ENCODE data around the gene CA5A. TPM values are rescaled to one million over a fixed set of nuclear protein-coding genes. Genes with fewer than 3 reads are reported as not detected.
"Not testable (repeated sequence)": the region's sequence is repeated elsewhere in the genome, so short reads cannot be mapped to it uniquely, and the experiment has no call there.

The CA5A gene
- not detected for total RNA-seq

GRCh38 chr16:87936375-87937230, at the start of gene CA5A:
Gene CA5A, minus strand, starts transcription at chr16:87936529. Its CDS starts 79 bp downstream, at chr16:87936450.
- DNase-seq (ENCODE audit: low spot score) (no peak), ATAC-seq (no peak)
- intact Hi-C loops (cut with DNase I) = no loop called here

GRCh38 chr16:87985493-87985892, 49.2 kb upstream of the CA5A start:
- intact Hi-C loops (cut with DNase I); ATAC-seq; DNase-seq (ENCODE audit: low spot score): not testable (repeated sequence)

- no peak for DNase-seq (ENCODE audit: low spot score)
- no peak for ATAC-seq
- intact Hi-C loops (cut with DNase I) = no loop called here
These were observed 48.4 kb upstream of the CA5A start for GRCh38 chr16:87984632-87985267.

GRCh38 chr16:87984180-87984579, 47.9 kb upstream of the CA5A start:
- intact Hi-C loops (cut with DNase I); DNase-seq (ENCODE audit: low spot score): not testable (repeated sequence)
- ATAC-seq = peak; percentile 10

- intact Hi-C loops (cut with DNase I); DNase-seq (ENCODE audit: low spot score): not testable (repeated sequence)
- peak; percentile 49 for ATAC-seq
These were observed 47.4 kb upstream of the CA5A start for GRCh38 chr16:87983737-87984097.

- intact Hi-C loops (cut with DNase I); DNase-seq (ENCODE audit: low spot score): not testable (repeated sequence)
- peak; percentile 80 for ATAC-seq
These were observed 46.9 kb upstream of the CA5A start for GRCh38 chr16:87983072-87983736.

- intact Hi-C loops (cut with DNase I) = no loop called here
- no peak for DNase-seq (ENCODE audit: low spot score)
- ATAC-seq = no peak
These were observed 46.3 kb upstream of the CA5A start for GRCh38 chr16:87982581-87983041.

GRCh38 chr16:87981376-87981775, 45.0 kb upstream of the CA5A start:
- ATAC-seq; intact Hi-C loops (cut with DNase I); DNase-seq (ENCODE audit: low spot score): not testable (repeated sequence)

- DNase-seq (ENCODE audit: low spot score); intact Hi-C loops (cut with DNase I): not testable (repeated sequence)
These were observed 43.7 kb upstream of the CA5A start for GRCh38 chr16:87979911-87980630.

GRCh38 chr16:87979352-87979751, 43.0 kb upstream of the CA5A start:
- ATAC-seq = no peak

More at GRCh38 chr16:87979911-87980630, 43.7 kb upstream of the CA5A start:
- ATAC-seq = not testable (repeated sequence)

GRCh38 chr16:87978127-87978526, 41.8 kb upstream of the CA5A start:
- ATAC-seq (no peak), DNase-seq (ENCODE audit: low spot score) (no peak)
- intact Hi-C loops (cut with DNase I) = no loop called here

More at GRCh38 chr16:87979352-87979751, 43.0 kb upstream of the CA5A start:
- DNase-seq (ENCODE audit: low spot score) = no peak
- intact Hi-C loops (cut with DNase I) = no loop called here

- intact Hi-C loops (cut with DNase I) = no loop called here
- ATAC-seq (peak; percentile 41), DNase-seq (ENCODE audit: low spot score) (no peak)
These were observed 40.3 kb upstream of the CA5A start for GRCh38 chr16:87976665-87977064.

- intact Hi-C loops (cut with DNase I) = no loop called here
- DNase-seq (ENCODE audit: low spot score) (no peak), ATAC-seq (no peak)
These were observed 37.8 kb upstream of the CA5A start for GRCh38 chr16:87974178-87974577.

- no peak for DNase-seq (ENCODE audit: low spot score)
- no peak for ATAC-seq
- intact Hi-C loops (cut with DNase I) = no loop called here
These were observed 37.4 kb upstream of the CA5A start for GRCh38 chr16:87973717-87974116.

- ATAC-seq = no peak
- DNase-seq (ENCODE audit: low spot score) = no peak
These were observed 35.6 kb upstream of the CA5A start for GRCh38 chr16:87971933-87972332.

GRCh38 chr16:87970186-87970585, 33.9 kb upstream of the CA5A start:
- ATAC-seq (no peak), DNase-seq (ENCODE audit: low spot score) (no peak)
- intact Hi-C loops (cut with DNase I) = no loop called here

More at GRCh38 chr16:87971933-87972332, 35.6 kb upstream of the CA5A start:
- intact Hi-C loops (cut with DNase I) = no loop called here

GRCh38 chr16:87968541-87968940, 32.2 kb upstream of the CA5A start:
- ATAC-seq = no peak
- intact Hi-C loops (cut with DNase I) = no loop called here
- DNase-seq (ENCODE audit: low spot score) = no peak

- intact Hi-C loops (cut with DNase I) = no loop called here
- DNase-seq (ENCODE audit: low spot score) = peak; percentile 67
- peak; percentile 71 for ATAC-seq
These were observed 30.4 kb upstream of the CA5A start for GRCh38 chr16:87966685-87967185.

All from sciatic nerve (tissue), 2 donors.